Ovary (tissue), 3 donors: ENCODE data around the gene TK2.

Experiments used
- CTCF ChIP-seq, 3 donors: fragments of 450-650 bp in 2 of 3; fragments of 200-600 bp in 1 of 3; IDR thresholded peaks; one replicate each; pipeline versions ENCODE4 v1.5.1 to v1.8.0; 2016 to 2022; ENCODE audit warnings: antibody characterized with exemption in 3 of 3, mild to moderate bottlenecking in 1 of 3
- POLR2A ChIP-seq: fragments of 450-650 bp; IDR thresholded peaks from one replicate; pipeline ENCODE4 v1.6.1; 2017; ENCODE audit warnings: antibody characterized with exemption, mild to moderate bottlenecking, moderate library complexity
- donor health status: DM: no; HTN: no; CAD: no.

GRCh38 chr16:66569827-66570405, 20.0 kb upstream of the TK2 start:
- TF ChIP-seq POLR2A: no peak
- no peak for TF ChIP-seq CTCF (IDR thresholded peaks at IDR 0.05)
